Liver (tissue), 3 donors: ENCODE results near the gene RBM20.

Experiments
- EGR1 ChIP-seq, 2 donors: IDR thresholded peaks; 2 replicates each; pipeline ENCODE4 v1.6.1; 2016 to 2018; ENCODE audit warnings: antibody characterized with exemption in 2 of 2, low read depth in 2 of 2
- FOXA1 ChIP-seq: IDR thresholded peaks from 2 replicates; pipeline ENCODE4 v1.6.1; 2016; ENCODE audit warnings: antibody characterized with exemption
- FOXA2 ChIP-seq: IDR thresholded peaks from 2 replicates; pipeline ENCODE4 v1.6.1; 2016; ENCODE audit warnings: antibody characterized with exemption
- GABPA ChIP-seq, 2 donors: IDR thresholded peaks in 1 of 2; conservative IDR thresholded peaks in 1 of 2; 2 replicates each; pipeline ENCODE4 v1.6.1; 2016; ENCODE audit warnings: antibody characterized with exemption in 2 of 2, mild to moderate bottlenecking in 1 of 2, moderate library complexity in 1 of 2
- HNF4G ChIP-seq: IDR thresholded peaks from 2 replicates; pipeline ENCODE4 v1.6.1; 2016; ENCODE audit warnings: antibody characterized with exemption
- JUND ChIP-seq, 2 donors: IDR thresholded peaks; 2 replicates each; pipeline ENCODE4 v1.6.1; 2016; ENCODE audit warnings: antibody characterized with exemption in 2 of 2
- MAX ChIP-seq: IDR thresholded peaks from 2 replicates; pipeline ENCODE4 v1.6.1; 2016; ENCODE audit warnings: antibody characterized with exemption
- NR2F2 ChIP-seq: IDR thresholded peaks from 2 replicates; pipeline ENCODE4 v1.6.1; 2016; ENCODE audit warnings: antibody characterized with exemption
- RAD21 ChIP-seq, 2 donors: IDR thresholded peaks; 2 replicates each; pipeline ENCODE4 v1.6.1; 2016; ENCODE audit warnings: antibody characterized with exemption in 2 of 2, mild to moderate bottlenecking in 2 of 2
- RXRA ChIP-seq, 2 donors: IDR thresholded peaks; 2 replicates each; pipeline ENCODE4 v1.6.1; 2017 to 2018; ENCODE audit warnings: antibody characterized with exemption in 2 of 2, mild to moderate bottlenecking in 1 of 2
- YY1 ChIP-seq: IDR thresholded peaks from 2 replicates; pipeline ENCODE4 v1.6.1; 2016; ENCODE audit warnings: antibody characterized with exemption, mild to moderate bottlenecking
- ZBTB33 ChIP-seq: IDR thresholded peaks from 2 replicates; pipeline ENCODE4 v1.6.1; 2016; ENCODE audit warnings: antibody characterized with exemption
- TF ChIP-seq, protein P1 (sequence below): IDR thresholded peaks from 2 replicates; pipeline ENCODE4 v1.6.1; 2016; ENCODE audit warnings: antibody characterized with exemption, mild to moderate bottlenecking
- TF ChIP-seq, protein P2 (sequence below): fragments of 150-350 bp; IDR thresholded peaks from 2 replicates; pipeline ENCODE4 v1.5.1; 2017; ENCODE audit warnings: improper control_type of control experiment, low read depth, low read length; ENCODE audit not compliant: missing input control
- donor health status: healthy.
- donor health status: healthy.

- no peak for TF ChIP-seq RAD21 (IDR thresholded peaks at IDR 0.05)
- no peak for TF ChIP-seq GABPA (IDR thresholded peaks at IDR 0.05 in 1 of 2, conservative IDR thresholded peaks at IDR 0.05 in 1 of 2)
- TF ChIP-seq, protein P1, sequence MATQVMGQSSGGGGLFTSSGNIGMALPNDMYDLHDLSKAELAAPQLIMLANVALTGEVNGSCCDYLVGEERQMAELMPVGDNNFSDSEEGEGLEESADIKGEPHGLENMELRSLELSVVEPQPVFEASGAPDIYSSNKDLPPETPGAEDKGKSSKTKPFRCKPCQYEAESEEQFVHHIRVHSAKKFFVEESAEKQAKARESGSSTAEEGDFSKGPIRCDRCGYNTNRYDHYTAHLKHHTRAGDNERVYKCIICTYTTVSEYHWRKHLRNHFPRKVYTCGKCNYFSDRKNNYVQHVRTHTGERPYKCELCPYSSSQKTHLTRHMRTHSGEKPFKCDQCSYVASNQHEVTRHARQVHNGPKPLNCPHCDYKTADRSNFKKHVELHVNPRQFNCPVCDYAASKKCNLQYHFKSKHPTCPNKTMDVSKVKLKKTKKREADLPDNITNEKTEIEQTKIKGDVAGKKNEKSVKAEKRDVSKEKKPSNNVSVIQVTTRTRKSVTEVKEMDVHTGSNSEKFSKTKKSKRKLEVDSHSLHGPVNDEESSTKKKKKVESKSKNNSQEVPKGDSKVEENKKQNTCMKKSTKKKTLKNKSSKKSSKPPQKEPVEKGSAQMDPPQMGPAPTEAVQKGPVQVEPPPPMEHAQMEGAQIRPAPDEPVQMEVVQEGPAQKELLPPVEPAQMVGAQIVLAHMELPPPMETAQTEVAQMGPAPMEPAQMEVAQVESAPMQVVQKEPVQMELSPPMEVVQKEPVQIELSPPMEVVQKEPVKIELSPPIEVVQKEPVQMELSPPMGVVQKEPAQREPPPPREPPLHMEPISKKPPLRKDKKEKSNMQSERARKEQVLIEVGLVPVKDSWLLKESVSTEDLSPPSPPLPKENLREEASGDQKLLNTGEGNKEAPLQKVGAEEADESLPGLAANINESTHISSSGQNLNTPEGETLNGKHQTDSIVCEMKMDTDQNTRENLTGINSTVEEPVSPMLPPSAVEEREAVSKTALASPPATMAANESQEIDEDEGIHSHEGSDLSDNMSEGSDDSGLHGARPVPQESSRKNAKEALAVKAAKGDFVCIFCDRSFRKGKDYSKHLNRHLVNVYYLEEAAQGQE, result no peak
- TF ChIP-seq EGR1 (IDR thresholded peaks at IDR 0.05; ENCODE audit: low read depth in 2 of 2), result no peak
- TF ChIP-seq NR2F2, result no peak
- TF ChIP-seq, protein P2, sequence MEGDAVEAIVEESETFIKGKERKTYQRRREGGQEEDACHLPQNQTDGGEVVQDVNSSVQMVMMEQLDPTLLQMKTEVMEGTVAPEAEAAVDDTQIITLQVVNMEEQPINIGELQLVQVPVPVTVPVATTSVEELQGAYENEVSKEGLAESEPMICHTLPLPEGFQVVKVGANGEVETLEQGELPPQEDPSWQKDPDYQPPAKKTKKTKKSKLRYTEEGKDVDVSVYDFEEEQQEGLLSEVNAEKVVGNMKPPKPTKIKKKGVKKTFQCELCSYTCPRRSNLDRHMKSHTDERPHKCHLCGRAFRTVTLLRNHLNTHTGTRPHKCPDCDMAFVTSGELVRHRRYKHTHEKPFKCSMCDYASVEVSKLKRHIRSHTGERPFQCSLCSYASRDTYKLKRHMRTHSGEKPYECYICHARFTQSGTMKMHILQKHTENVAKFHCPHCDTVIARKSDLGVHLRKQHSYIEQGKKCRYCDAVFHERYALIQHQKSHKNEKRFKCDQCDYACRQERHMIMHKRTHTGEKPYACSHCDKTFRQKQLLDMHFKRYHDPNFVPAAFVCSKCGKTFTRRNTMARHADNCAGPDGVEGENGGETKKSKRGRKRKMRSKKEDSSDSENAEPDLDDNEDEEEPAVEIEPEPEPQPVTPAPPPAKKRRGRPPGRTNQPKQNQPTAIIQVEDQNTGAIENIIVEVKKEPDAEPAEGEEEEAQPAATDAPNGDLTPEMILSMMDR, result no peak
- TF ChIP-seq JUND (IDR thresholded peaks at IDR 0.05), result no peak
- TF ChIP-seq MAX, result no peak
- no peak for TF ChIP-seq YY1
- TF ChIP-seq FOXA2, result no peak
- TF ChIP-seq HNF4G, result no peak
- no peak for TF ChIP-seq ZBTB33
- no peak for TF ChIP-seq FOXA1
- no peak for TF ChIP-seq RXRA (IDR thresholded peaks at IDR 0.05)
Measured at GRCh38 chr10:110880012-110880411, 235.9 kb downstream of the RBM20 start.
